Stimulated activated CD4-positive, alpha-beta T cell treated with anti-CD3 and anti-CD28 coated beads, Interleukin-2, amount 100 ng/mL, for 24 hours (primary cell): ENCODE measurements around the gene SMPD1.

Experiments
- DNase-seq, 2 donors: peaks; one replicate each; pipeline ENCODE4 v3.0.0-alpha.2; 2020

The SMPD1 gene

GRCh38 chr11:6389905-6390717, at the start of gene SMPD1:
Gene SMPD1, plus strand, starts transcription at chr11:6390474. Its CDS starts 125 bp downstream, at chr11:6390599.
- peak; percentile 92 to 93 for DNase-seq

DNA sequence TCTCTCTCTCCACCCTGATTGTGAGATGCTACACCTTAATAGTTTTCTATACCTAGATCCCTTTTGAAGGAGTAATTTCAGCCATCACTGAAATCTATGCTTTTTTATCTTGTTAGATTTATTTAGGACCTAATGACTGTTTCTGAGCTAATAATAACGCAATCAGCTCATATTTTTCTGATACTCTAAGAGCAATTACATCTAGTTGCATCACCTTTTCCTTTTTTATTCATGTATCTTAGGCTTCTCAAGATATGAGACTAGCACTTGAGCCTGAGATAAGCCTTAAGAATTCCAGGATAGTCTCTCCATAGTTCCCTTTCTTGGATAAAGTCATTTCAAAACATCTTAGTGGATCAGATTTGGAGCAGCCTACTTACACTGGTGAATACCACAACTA, 44.9 kb upstream of the SMPD1 start:
- DNase-seq: no peak

- no peak for DNase-seq
Measured at GRCh38 chr11:6350043-6350442, 40.2 kb upstream of the SMPD1 start.

- no peak for DNase-seq
Measured at GRCh38 chr11:6350486-6350885, 39.8 kb upstream of the SMPD1 start.

DNA sequence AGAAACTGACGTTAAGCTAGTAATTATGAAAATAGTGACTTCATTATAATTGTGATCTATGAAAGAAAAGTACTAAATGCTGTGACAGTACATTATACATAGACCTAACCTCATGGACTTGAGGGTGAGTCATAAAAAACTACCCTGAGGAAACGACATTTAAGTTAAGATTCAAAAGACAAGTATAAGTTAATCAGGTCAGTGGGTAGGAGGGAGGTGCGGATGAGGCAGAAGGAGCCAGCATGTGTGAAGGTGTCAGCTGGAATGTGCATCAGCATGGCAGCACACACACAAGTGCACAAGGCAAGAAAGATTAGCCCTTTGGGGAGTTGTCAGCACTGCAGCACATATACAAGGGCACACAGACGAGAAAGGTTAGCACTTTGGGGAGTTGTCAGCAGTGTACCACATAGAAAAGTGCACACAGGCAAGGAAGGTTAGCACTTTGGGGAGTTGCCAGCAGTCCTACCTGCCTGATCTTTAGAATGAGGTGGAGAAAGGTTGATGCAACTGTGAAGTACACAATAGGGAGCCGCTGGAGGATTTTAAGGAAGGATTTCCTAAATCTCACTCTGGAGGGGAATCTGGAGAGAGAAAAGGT, 38.4 kb upstream of the SMPD1 start:
- DNase-seq: peak; percentile 29 to 36

DNA sequence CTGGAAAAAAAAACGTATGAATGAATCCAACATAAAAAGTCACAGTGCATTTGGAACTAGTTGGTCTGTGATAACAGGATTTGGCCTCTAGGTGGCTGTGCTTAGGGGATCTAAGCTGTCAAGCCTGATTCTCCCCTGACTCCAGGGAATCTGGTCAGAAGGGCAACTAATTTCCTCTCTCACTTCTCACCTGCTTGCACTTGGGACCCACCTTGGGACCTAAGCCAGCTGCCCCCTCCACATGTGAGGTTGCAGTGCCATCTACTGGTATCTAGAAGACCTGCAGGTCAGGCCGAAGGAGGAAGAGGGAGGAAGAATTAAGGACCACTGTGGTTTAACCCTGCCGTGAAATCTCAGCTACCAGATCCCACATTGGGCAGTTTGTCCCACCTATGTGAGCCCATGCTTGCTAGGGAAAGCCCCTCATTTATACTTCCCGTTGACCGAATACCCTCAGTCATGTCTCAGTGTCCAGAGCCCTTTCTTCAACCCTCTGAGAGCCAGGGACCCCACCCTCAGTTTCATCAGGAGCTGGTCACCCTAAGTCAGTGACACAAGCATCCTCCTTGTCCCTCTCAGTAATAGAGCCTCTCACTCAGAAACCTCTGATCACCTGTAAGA, 36.8 kb upstream of the SMPD1 start:
- DNase-seq: peak; percentile 61 to 63

GRCh38 chr11:6354651-6355485, 35.4 kb upstream of the SMPD1 start:
- no peak for DNase-seq

- no peak for DNase-seq
Measured at GRCh38 chr11:6356503-6357055, 33.7 kb upstream of the SMPD1 start.

GRCh38 chr11:6357222-6357621, 33.1 kb upstream of the SMPD1 start:
- peak; percentile 51 to 57 for DNase-seq

DNA sequence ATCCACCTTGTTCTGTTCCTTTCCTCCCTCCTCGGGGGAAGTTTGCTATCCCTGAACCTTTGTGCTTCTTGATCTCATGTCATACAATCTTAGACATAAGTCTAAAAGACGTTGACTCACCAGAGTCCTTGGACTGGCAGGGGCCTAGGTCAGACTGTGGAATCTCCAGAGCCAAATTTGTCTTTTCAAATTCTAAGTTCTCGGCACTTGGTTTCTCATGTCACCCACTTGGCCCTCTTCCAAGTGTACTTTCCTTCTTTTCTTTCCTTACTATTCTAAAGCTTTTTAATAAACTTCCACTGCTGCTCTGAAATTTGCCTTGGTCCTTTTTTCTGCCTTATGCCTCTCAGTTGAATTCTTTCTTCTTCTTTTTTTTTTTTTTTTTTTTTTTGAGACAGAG, 30.1 kb upstream of the SMPD1 start:
- no peak for DNase-seq

- no peak for DNase-seq
Measured at GRCh38 chr11:6362185-6362872, 27.9 kb upstream of the SMPD1 start.

DNA sequence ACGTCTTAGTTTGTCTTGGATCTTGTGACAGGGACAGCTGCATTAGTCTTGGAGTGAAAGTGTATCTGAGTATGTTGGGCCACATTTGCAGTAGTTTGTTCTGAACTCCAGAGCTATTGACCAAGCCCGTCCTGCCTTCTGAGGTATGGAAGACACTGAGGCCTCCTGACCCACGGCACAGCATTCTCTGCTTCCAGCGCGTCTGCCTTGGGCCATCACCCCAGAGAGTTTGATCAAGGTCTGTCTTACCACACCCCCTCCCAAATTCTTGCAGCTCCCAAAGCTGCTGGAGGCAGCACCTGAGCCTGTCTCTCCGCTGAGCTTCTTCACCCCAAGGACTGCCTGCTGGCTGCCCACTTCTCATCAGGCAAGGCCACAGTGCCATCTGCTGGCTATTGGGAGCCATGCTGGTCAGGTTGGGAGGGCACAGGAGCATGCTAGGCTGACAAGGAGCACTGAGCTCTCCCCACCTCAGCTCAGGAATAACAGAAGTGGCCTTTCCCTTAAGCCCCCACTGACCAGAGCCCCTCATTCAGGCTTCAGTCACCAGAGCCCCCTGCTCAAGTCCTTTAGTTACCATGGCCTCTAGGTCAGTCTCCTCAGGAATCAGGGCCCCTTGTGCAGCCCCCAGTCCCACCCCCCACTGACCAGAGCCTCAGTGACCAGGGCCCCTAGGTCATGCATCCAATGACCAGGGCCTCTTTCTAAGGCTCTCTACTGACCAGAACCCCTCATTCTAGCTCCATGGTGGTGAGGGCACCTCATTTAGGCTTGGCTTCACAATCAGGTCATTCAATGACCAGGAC, 27.2 kb upstream of the SMPD1 start:
- DNase-seq: peak; percentile 76 to 79

DNA sequence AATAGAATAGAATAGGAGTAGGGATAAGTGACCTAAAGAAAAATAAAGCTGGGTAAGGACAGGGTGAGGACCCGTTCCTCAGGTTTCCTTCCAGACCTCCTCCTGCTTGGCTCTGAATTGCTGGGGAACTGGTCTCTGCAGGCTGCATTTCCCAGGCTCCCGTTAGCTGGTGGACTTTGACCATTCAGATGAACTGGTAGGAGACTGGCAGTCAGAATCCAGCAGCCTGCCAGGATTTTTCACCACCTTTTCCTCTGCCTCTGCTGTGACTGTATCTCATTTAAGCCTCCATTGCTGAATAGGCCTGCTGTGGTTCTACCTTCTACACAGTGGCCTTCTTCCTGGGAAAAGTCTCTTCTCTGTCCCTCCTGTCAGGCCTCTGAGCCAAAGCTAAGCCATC, 24.6 kb upstream of the SMPD1 start:
- no peak for DNase-seq

GRCh38 chr11:6371825-6372224, 18.4 kb upstream of the SMPD1 start:
- no peak for DNase-seq

DNA sequence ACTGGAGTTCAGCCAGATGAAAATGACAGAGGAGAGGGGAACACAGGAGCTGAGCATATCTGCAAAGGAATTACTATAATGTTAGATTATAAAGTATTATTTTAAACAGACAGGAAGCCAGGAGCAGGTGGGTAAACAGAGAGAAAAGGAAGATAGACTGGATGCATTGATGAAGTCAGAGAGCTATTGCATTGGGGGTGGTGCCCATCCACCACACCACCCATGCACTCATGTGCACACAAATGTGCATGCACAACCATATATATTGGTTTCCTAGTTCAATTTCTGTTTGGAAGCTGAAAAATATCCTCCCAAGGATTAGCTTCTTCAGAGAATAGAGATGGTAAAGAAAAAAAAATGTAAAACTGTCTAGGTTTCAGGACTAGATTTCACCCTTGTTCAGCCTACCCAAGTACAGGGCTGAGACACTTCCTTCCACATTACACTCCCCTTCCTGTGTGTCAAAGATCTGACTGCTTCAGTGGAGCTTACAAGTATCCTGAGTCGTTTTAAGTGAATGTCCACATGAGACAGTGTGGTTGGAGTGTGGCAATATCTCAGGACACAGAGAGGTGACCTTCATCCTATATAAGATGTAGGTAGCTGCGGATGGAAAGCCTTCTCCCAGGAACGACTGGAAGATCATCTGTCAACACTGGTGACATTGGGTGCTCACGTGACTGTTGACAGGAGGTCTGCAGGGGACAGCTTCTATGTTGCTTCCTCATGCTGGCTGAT, 12.2 kb upstream of the SMPD1 start:
- no peak for DNase-seq

- no peak for DNase-seq
Measured at GRCh38 chr11:6378640-6378989, 11.7 kb upstream of the SMPD1 start.

DNA sequence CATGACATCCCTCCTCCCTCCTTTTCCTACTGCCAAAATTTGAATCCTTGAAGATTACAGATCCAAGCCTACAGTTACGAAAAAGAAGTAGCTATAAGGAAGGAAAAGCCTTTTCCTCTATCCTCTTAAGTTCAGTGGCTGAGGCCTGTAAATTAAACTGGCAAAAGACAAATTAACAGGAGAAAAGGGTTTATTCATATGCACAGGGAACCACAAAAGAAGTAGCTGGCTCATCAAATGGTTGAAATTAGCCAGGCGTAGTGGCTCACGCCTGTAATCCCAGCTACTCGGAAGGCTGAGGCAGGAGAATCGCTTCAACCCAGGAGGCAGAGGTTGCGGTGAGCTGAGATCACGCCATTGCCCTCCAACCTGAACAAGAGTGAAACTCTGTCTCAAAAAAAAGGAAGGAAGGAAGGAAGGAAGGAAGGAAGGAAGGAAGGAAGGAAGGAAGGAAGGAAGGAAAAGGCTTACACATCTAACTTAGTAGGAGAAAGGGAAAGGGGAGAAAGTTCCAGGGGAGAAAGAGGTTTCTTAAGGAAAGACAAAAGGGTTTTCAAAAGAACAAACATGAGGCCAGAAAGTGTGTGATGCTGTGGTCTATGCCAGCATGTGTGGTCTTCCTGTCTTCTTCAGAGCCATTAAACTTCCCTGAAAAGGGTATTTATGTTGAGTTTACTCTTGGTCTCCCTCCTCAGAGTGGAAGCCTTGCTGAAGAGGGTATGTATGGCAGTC, 5.1 kb upstream of the SMPD1 start:
- no peak for DNase-seq

- no peak for DNase-seq
Measured at GRCh38 chr11:6387811-6388599, 2.3 kb upstream of the SMPD1 start.

DNA sequence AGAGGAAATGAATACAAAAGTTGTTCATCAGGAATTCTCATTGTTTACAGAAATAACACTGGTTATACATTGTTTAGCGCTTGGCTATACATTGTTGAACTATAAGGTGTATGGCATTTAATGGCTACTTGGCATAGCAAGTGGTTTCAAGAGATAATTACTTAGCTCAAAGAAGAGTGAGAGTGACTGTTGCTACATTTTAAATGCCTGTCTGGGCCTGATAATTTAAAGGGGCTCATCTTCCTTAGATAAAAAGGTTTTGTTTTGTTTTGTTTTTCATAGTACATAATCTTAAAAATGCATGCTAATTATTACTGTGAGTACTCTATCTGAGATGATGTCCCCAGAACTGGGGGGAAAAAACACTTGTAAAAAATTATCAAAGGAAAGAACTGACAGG, 1.5 kb upstream of the SMPD1 start:
- no peak for DNase-seq
